ENCODE results near the gene PPP2R5C.
A peak's percentile ranks its signal among the peaks of the same experiment; 100 is the strongest.

PPP2R5C gene

DNA sequence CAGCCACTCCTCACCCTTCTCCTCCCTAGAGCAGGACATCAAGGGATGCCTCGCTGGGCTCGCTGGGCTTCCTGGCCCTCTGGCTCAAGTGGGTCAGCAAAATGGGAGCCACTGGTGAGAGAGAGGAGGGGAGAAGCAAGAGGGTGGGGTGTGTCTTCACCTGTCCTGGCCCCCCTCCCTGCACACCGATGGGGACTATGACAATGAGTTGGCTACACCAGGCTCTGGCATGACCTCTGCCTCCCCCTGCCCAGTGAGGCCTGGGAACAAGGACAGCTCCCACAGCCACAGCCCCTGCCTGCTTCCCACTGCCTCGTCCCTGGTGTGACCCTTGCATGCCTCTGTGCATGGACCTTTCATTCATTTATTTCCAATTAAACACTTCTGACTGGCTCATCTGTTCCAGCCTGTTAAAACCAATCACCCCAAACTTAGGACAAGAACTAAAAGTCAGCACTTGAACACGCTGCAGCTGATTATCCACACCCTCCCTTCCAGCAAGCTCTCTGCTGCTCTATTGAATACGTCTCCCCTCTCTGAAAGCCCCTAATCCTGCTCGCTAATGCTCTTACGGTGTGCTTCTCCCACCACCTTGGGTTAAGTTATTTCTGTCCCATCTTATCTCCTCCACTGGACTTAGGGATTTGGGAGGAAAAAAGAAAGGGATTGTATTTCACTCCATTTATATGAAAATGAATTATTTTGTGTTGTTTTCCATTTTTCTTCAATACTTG is 5.8 kb upstream of the PPP2R5C start:
- no peak for DNase-seq

DNA sequence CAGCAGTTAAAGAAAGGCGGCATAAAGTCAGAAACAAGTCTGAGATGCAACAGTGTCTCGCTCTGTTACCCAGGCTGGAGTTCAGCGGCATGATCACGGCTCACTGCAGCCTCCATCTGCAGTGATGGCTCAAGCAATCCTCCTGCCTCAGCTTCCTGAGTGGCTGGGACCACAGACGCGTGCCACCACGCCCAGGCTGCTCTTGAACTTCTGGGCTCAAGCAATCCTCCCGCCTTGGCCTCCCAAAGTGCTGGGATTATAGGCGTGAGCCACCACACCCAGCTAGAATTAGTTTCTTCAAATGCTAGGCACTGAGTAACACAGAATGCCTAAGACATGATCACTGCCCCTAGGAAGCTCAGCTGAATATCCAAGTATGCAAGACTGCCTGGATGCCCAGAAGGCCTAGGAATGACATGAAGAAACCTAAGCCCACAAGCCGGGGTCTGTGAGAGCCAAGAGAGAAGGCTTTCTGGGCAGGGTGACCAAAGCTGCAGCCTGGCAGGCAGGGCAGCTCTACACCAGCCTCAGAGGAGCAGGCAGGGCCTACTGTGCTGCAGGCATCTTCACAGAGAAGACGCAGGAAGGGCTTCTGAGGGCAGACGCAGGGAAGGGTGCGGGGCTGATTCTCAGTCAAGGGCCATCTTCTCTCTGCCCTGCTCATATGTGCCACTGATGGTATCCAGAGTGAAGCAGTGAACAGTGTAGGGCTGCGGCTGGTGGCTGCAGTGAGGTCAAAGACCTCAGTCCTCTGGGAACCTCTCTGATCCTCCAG is 4.3 kb upstream of the PPP2R5C start:
- DNase-seq = no peak

DNA sequence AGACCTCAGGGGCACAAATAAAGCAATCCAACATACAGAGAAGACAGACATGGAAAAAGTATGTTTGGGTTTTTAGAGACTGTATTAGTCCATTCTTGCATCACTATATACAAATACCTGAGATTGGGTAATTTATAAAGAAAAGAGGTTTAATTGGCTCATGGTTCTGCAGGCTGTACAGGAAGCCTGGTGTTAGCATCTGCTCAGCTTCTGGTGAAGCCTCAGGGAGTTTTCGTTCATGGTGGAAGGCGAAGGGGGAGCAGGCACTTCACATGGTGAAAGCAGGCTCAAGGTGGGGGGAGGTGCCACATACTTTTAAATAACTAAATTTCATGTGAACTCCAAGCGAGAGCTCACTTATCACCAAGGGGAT is 3.7 kb upstream of the PPP2R5C start:
- no peak for DNase-seq

DNA sequence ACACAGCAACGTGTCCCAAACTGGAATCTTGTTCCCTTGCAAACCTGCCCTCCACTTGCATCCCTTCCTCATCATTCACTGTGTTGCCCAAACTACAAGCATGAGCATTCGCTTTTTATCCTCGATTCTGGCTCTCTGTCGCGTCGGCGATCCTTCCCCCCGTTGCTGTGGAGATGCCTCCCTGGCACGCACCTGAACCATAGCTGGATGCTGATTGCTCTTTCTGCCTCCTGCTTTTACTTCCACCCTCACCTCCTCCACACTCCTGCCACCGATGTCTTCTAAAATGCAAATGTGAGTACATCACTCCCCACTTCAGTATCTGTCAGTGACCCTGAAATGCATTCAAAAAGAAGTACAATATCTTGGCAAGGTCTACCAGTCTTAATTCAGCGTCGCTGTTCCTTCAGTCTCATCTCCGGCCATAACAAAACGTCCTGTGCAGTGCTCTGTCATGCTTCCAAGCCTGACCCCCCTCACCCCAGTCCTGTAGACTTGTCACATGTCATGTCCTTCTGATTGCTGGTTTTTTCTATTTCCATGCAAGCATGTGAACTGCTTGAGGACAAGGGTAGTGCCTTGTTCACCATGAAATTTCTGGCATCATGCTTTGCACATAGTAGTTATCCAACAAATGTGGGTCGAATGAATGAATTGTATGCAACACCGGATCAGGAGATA is 2.5 kb upstream of the PPP2R5C start:
- no peak for DNase-seq

DNA sequence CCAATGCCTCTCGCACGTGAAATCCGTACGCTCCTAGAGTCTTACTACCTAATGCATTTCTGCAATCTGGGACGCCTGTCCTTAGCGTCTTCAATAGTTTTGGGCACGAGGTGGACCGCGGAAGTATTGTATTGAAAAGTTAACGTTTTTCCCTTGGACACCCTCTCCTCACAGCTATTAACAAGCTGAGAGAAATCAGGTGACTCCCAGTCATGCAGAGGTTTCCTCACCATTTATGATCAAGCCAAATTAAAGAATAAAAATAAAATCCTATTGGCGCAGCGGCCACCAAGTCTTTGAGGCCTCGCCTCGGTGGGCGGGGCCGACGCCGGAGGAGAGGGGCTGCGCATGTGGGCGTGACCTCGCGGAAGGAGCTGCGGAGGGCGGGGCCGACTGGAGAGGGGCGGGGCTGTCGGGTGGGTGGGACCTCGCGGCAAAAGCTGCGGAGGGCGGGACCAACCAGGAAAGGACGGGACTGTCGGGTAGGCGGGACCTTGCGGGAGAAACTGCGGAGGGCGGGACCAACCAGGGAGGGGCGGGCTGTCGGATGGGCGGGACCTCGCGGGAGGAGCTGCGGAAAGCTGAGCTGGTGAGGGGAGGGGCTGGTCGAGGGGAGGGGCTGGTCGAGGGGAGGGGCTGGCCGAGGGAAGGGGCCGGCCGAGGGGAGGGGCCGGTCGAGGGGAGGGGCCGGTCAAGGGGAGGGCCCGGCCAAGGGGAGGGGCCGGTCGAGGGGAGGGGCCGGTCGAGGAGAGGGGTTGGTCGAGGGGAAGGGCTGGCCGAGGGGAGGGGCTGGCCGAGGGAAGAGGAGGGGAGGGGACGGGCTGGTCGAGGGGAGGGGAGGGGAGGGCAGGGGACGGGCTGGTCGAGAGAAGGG is 1.1 kb upstream of the PPP2R5C start:
- DNase-seq = peak; percentile 94

DNA sequence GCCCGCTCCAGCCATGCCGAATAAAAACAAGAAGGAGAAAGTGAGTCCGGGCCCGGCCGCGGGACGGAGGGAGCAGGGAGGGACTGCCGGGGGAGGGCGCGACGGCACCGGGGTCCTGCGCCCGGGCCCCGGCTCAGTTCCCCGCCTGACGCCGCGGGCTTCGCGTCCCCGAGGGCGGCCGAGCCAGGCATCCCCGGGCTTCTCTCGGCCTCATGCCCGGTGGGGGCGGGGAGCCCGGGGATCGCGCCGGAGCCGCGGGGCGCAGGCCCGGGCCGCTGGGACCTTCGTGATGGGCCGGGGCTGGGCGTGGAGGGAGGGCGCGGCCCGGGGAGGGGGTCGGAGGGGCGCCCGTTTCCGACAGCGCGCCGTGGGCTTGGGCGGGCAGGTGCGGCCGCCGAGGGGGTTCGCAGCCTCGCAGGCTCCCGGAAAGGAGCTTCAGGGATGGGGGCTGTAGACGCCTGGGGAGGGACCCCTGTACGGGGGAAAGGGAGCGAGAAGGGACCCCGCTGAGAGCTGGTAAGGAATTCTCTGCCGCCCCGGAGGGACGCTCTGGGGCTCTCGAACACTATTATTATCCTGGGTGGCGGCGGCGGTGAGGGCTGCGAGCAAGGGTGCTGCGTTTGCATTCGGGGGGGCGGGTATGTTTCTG is 496 bp downstream of the PPP2R5C start:
- peak; percentile 22 for DNase-seq

DNA sequence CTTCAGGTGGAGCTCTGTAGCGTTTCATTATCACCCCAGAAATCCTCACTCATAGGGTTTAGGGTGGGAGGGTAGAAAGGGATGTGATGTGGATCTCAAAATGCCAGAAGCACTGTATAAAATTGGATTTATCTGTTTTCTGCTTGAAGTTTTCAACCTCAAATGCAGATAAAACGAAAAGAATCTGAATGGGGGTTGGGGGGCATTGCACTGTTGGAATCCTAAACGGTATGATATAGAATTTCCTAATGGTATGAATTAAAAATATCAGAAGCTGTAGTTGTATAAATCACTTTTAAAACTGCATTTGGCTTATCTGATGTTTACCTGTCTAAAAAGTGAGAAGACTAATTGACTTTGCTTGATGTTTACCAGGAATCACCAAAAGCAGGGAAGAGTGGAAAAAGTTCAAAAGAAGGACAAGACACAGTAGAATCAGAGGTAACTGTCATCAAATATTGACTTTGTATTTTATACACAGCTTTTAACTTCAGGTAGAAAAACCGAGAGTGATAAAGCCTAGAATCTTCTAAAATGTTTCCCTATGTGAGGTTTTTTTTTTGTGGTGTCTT is 1.1 kb downstream of the PPP2R5C start:
- DNase-seq = no peak

DNA sequence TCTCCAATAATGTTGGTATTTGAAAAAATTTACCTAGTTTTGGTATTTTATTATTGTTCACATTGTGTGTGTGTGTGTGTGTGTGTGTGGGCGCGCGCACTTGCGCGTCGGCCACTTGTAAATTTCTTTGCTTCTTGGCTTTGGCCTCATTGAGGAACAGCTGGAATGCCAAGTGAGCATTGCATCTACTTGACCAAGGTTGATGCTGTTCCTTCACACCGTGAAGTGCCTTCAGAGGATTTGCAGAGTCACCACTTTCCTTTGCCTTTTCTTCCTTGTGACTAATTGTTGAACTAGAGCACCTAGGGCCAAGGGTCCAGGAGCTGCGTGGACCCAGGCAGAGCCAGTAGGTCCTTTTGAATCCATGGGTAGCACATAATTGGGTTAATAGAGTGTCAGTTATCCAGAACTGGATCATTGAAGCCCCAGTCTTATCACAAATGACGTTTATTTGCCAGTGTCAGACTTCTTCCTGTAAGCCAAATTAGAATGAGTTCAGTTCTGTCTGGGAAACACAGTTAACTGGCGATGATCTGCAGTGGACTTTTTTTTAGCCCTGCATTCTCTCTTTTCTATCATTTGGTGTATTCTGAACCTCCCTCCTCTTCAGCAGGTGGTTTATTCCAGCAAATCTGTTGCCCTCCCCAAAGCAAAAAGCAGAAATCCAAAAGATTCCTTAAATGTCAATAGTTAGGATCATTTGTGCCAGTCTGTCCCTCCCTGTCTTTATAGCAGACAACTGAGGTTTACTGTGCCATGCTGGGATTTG is 2.6 kb downstream of the PPP2R5C start:
- DNase-seq = no peak

DNA sequence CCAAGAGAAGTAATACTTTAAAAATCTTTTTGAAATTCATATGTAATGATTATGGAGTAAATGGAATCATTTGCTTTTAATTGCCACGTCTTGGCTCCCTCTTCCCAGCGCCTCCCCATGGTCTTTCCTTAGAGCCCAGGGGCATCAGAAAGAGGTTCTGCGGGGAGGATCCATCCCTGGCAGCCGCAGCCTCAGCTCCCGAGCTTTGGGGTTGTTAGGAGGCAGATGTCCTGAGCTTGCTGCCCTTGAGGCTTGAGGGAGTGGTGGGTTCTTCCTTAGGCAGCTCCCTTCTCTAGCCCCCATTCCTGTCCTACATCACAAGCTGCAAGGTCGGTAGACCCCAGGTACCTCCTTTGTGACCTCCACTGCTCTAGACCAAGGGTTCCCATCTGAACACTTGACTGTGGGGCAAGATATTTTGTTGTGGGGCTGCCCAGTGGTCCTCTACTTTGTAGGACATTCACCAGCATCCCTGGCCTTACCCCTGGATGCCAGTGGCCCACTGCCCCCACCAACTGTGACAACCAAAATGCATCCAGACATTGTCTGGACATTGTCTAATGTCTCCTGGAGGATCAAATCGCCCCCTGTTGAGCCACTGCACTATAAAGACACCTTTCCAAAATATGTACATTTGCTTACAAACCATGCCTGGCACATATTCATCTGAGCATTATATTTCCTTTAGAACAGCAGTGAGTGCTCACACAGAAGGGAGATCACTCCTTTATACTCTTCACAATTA is 6.3 kb downstream of the PPP2R5C start:
- DNase-seq = no peak

DNA sequence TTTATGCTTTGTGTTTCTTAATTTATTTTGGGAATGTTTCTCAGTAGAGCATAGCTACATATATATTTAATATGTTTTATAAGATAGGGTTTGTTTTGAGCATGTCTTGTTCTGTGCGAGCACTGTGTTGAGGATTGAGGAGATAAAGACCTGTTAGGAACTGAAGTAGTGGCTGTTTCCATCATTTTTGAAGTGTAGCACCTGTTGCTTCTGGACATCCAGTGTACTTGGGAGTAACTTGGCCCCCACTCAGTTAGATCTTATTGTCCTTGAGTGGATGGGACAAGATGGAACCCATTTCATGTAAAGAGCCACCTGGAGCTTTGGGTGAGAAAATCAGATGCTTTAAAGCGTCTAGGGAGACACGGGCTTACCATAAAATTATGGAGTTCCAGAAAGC is 8.7 kb downstream of the PPP2R5C start:
- no peak for DNase-seq

DNA sequence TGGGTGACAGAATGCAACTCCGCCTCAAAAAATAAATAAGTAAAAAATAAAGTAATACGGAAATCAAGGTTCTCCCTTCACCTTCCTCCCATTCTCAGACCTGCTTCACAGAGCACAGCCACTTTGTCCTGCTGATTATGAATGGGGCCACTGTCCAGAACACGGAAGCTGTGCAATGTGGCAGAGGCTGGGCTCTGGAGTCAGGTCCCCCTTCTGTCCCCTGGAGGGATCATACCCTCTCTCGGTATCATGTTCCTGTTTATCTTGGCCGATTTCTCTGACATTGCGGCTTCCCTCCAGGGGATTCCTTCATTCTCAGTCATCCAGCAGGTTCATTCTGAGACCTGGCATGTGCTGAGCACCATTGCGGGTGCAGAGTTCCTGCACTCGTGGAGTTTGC is 11.3 kb downstream of the PPP2R5C start:
- peak; percentile 27 for DNase-seq

DNA sequence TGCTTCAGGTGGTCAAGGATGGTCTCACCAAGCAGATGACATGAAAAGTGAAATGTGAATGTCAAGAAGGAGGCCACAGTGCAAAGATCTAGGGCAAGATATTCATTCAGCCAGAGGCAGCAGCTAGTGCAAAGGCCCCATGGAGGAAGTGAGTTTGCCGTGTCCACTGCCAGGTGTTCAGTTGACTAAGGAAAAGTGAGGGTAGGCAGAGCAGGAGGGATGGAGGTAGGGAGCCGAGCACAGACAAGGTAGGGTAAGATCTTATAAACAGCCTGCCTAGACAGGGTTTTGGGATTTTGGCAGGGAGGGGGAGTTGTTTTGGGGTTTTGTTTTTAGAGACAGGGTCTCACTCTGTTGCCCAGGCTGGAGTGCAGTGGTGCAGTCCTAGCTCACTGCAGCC is 11.9 kb downstream of the PPP2R5C start:
- no peak for DNase-seq

DNA sequence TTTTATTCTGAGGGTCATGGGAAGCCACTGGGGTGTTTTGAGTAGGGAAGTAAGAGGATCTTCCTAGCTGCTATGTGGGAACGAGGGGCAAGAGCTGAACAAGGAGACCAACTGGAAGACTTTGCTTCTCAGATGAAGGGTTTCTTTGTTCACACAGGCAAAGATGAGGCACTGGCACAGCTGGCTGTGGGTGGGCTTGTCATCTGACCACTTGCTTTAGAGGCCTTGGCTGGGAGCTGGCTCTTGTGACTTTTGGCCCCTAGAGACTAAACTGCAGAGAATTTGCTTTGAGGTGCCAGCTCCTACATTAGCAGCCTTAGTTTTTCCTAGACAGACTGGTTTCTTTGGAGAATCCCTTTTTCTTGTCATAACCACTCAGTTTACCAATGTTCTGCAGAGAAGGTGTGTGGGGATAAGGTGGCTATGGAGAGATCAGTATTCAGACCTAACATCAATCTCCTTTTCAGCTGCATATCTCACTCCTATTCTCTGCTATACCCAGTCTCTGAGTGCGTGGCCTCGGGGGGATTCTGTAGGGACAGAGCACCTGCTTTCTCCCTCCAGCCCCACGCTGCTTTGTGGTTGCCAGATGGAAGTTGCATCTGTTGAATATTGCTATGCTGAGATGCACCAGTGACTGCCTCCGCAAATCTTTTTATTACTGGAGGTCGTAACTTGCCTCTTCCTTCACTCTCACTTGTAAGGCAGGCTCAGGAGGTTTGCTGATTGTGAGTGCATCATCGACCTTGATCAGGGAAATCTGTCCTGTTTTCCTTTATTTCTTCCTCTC is 12.7 kb downstream of the PPP2R5C start:
- no peak for DNase-seq

DNA sequence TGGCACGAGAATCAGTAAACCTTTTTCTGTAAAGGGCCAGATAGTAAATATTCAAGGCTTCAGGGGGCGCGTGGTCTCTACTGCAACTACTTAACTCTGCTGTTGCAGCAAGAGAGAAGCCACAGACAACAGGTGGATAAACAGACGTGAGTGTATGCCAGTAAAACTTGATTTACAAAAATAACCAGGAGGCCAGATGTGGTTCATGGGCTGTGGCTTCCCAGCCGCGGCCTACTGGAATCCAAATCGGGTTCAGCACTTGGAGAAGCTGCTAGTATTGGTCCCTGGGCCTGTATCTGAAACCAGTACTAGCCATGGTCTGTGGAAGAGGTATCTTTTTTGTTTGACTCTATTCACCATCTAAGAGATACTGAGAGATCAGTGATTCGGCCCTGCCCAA is 13.3 kb downstream of the PPP2R5C start:
- DNase-seq = no peak

DNA sequence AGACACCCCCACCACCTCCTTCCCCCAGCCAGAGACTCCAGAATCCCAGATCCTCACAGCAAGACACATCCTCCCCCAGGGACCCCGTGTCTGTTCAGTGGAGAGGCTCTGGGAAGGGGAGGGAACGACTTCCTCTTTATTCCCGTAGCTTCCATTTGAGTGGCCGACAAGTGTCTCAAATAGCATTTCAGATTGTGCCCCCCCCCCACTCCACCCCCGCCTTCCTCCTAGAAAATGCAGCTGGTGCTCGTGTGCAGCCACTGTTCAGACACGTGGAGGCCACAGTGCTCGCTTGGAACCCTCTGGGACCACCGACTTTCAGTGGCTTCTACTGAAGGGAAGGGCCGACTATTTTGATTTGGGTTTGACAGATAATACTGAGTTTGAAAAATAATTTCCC is 14.3 kb downstream of the PPP2R5C start:
- DNase-seq = no peak

DNA sequence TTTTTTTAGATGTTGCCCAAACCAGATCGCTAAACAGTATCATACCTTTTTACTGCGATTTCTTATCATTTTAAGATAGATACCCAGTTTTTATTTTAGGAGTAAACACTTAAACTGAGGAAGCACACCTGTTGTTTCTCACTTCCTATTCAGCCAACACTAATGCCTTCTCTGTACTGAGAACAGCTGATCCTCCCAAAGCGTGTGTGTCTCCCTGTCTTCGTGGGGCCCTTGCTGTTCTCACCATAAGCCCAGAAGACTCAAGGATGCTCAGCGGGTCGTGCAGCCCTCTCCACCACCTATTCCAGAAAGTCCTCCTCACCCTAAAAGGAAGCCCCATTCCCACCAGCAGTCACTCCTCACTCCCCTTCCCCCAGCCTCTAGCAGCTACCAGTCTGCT is 14.8 kb downstream of the PPP2R5C start:
- DNase-seq = no peak

DNA sequence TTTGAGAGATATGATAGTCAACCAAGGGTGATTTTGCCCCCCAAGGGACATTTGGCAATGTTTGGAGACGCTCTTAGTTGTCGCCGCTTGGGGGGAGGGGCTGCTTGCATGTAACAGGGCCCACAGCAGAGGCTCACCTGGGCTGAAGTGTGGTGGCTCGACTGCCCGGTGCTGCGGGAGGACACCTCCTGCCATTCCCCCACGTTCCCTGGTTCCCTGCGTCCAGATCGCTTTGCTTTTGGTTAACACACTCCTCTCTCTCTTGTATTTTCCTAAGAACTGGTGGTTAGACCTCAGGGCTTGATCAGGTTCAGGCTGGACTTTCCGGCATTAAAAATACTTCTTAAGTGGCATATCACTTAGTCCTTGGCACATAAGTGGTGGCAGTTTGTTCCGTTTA is 18.9 kb downstream of the PPP2R5C start:
- no peak for DNase-seq

DNA sequence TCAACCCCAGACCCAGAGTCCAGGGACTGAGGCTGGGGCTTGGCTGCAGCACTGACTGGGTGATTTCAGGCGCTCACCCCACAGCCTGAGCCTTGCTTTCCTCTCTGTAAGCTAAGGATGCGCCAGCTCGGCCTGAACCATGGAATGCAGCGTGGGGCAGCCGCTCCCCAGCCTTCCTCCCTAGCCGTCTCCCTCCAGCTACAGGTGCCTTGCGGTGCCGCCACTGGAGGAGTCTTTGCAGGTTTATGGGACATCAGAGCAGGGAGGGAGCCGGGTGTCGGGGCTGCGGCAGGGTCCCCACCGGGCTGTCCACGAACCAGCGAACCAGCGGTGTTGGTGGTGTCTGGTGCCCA is 19.4 kb downstream of the PPP2R5C start:
- DNase-seq = no peak

DNA sequence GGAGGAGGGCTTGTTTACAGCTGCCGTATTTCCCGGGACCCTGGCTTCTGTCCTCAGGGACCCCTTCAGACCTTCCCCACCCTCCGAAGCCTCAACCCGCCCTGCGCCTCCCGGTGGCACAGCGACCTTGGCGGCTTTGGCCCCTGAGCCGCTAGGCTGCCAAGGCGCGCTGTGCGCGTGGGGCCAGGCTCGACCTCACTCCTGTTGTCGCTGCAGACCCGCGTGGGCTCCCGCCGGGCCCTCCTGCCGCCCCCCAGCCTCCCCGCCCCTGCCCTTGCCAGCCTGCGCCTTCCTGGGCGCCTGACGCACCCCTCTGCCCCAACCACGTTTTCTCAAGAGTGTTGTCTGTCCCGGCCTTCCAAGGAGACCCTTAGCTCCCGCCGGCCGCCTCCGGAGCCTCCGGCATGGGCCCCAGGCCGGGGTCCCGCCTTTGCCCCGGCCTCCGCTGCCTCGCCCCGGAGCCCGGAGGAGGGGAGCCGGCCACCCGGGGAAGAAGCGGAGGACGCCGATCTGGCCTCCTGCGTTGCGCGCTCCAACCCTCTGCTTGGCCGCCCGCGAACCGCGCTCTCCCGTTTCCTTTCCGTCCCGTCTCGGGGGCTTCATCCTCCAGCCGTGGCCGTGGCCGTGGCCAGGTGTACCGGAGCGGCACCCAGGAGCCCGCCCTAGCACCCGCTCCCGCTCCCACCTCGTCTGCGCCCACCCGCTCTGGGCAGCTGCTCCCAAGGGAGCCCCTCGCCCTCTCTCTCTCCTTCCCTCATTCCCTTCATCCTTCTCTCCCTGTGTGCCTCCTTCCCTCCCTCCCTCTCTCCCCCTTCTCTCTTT is 19.9 kb downstream of the PPP2R5C start:
- peak; percentile 16 for DNase-seq
